NK-92 (cell line): Measurements from ENCODE around the gene GAGE1.
"Not testable (repeated sequence)": the region's sequence is repeated elsewhere in the genome, so short reads cannot be mapped to it uniquely, and the experiment has no call there.

ENCODE experiments used
- DNase-seq: peaks from one replicate; lab custom pipeline; 2025; ENCODE audit not compliant: unreplicated experiment; lab: John Stamatoyannopoulos, UW

GAGE1 gene

GRCh38 chrX:49598720-49599119 lies at the start of gene GAGE1:
Gene GAGE1, plus strand, starts transcription at chrX:49599020. Its CDS starts 1,155 bp downstream, at chrX:49600175.
- DNase-seq, result not testable (repeated sequence)

- not testable (repeated sequence) for DNase-seq
These were observed 47.8 kb upstream of the GAGE1 start, which contains the start of gene GAGE12E for GRCh38 chrX:49550989-49551388. Gene GAGE12E, plus strand, starts transcription at chrX:49551289. Its CDS starts 1,155 bp downstream, at chrX:49552444.

GRCh38 chrX:49560542-49560941 lies 38.3 kb upstream of the GAGE1 start, which contains the start of gene GAGE12F:
Gene GAGE12F, plus strand, starts transcription at chrX:49560842. Its CDS starts 1,155 bp downstream, at chrX:49561997.
- DNase-seq, result not testable (repeated sequence)

GRCh38 chrX:49568728-49569127 lies 30.1 kb upstream of the GAGE1 start:
- not testable (repeated sequence) for DNase-seq

- not testable (repeated sequence) for DNase-seq
These were observed 29.7 kb upstream of the GAGE1 start for GRCh38 chrX:49569152-49569551.

GRCh38 chrX:49570100-49570499 lies 28.7 kb upstream of the GAGE1 start, which contains the start of gene GAGE12G:
Gene GAGE12G, plus strand, starts transcription at chrX:49570400. Its CDS starts 1,155 bp downstream, at chrX:49571555.
- not testable (repeated sequence) for DNase-seq

- not testable (repeated sequence) for DNase-seq
These were observed 19.2 kb upstream of the GAGE1 start, which contains the start of gene GAGE12H for GRCh38 chrX:49579649-49580048. Gene GAGE12H, plus strand, starts transcription at chrX:49579949. Its CDS starts 1,155 bp downstream, at chrX:49581104.

GRCh38 chrX:49589196-49589595 lies 9.6 kb upstream of the GAGE1 start, which contains the start of gene GAGE2A:
Gene GAGE2A, plus strand, starts transcription at chrX:49589496. Its CDS starts 1,155 bp downstream, at chrX:49590651.
- not testable (repeated sequence) for DNase-seq

- not testable (repeated sequence) for DNase-seq
These were observed 8.9 kb upstream of the GAGE1 start for GRCh38 chrX:49589769-49590478.

- DNase-seq, result not testable (repeated sequence)
These were observed 8.3 kb upstream of the GAGE1 start for GRCh38 chrX:49590488-49590887.

GRCh38 chrX:49610718-49611310 lies 12.0 kb downstream of the GAGE1 start:
- no peak for DNase-seq

- no peak for DNase-seq
These were observed 19.8 kb downstream of the GAGE1 start for GRCh38 chrX:49618574-49618973.

GRCh38 chrX:49627086-49627777 lies 28.4 kb downstream of the GAGE1 start:
- no peak for DNase-seq

- DNase-seq, result no peak
These were observed 46.3 kb downstream of the GAGE1 start for GRCh38 chrX:49644991-49645637.

- no peak for DNase-seq
These were observed 57.7 kb downstream of the GAGE1 start for GRCh38 chrX:49656533-49656932.
